Activated T-helper 17 cell treated with anti-CD3 and anti-CD28 coated beads, Interleukin-2, amount 50 U/mL, for 72 hours (primary cell): ENCODE data around the gene RNU5B-1. TPM values are rescaled to one million over a fixed set of nuclear protein-coding genes. Genes with fewer than 3 reads are reported as not detected.
"Not testable (repeated sequence)": the region's sequence is repeated elsewhere in the genome, so short reads cannot be mapped to it uniquely, and the experiment has no call there.

Experiments used
- ATAC-seq: fragments of 150-1000 bp; cut with Tn5 transposase; replicated peaks from 2 replicates; pipeline ENCODE4 v1.10.0; 2021; ENCODE audit warnings: mild to moderate bottlenecking, moderate library complexity
- H3K27ac Mint-ChIP-seq: one replicate; pipeline ENCODE4 v1.8.0; 2022; ENCODE audit warnings: mixed read lengths
- H3K27me3 Mint-ChIP-seq: one replicate; pipeline ENCODE4 v1.8.0; 2022; ENCODE audit warnings: mixed read lengths
- H3K36me3 Mint-ChIP-seq: one replicate; pipeline ENCODE4 v1.8.0; 2022; ENCODE audit warnings: low read depth, mild to moderate bottlenecking, mixed read lengths
- H3K4me1 Mint-ChIP-seq: one replicate; pipeline ENCODE4 v1.8.0; 2022; ENCODE audit warnings: mixed read lengths
- H3K4me3 Mint-ChIP-seq: one replicate; pipeline ENCODE4 v1.8.0; 2022; ENCODE audit warnings: mild to moderate bottlenecking, mixed read lengths
- H3K9me3 Mint-ChIP-seq: one replicate; pipeline ENCODE4 v1.8.0; 2022; ENCODE audit warnings: mixed read lengths
- total RNA-seq, 2 donors: library from RNA; stranded (reverse); gene quantifications; one replicate each; pipeline ENCODE4 v1.2.3, GENCODE V29; 2022

RNU5B-1 gene
- total RNA-seq, 2 donors from 2014 or later: 14.1 TPM; not detected in 1

DNA sequence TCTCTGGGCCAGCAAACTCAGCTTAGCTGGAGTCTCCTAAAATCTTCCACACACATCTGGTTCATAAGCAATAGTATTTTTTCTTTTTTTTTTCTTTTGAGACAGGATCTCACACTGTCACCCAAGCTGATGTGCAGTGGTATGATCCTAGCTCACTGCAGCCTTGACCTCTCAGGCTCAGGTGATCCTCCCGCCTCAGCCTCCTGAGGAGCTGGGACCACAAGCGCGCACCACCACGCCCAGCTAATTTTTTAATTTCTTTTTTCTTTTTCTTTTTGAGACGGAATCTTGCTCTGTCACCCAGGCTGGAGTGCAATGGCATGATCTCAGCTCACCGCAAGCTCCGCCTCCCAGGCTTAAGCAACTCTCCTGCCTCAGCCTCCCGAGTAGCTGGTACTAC, 34.3 kb downstream of the RNU5B-1 start:
- ATAC-seq: no peak
- Mint-ChIP-seq H3K4me3 (no peak overlapping the region), H3K9me3 (no peaks in the 10 kb centered on the region), H3K27ac (no peak overlapping the region), H3K36me3 (no peaks in the 10 kb centered on the region), H3K4me1 (no peaks in the 10 kb centered on the region), H3K27me3 (peaks cover 4% of the 10 kb centered on the region)

DNA sequence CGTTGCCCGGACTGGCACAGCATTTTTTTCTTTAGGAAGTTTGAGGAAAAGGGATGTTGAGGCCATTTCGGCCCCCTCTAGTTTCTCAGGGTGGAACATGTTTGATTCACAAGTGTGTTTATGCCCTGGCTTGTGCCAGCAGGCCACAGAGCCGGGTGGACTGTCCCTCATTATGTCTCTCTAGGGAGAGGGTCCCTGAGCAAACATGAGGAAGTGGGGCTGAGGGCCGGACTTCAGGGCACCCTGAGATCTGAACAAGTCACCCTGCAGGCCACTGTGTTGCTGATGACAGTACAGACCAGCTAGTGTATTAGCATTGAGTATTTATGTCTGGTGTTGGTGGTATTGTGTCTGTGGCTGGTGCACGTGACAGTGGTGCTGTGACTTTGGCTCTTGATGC, 34.9 kb downstream of the RNU5B-1 start:
- H3K4me3 Mint-ChIP-seq: no peak overlapping the region
- no peak for ATAC-seq
- no peaks in the 10 kb centered on the region for H3K36me3 Mint-ChIP-seq
- no peaks in the 10 kb centered on the region for H3K4me1 Mint-ChIP-seq
- no peak overlapping the region for H3K27ac Mint-ChIP-seq
- no peaks in the 10 kb centered on the region for H3K27me3 Mint-ChIP-seq
- H3K9me3 Mint-ChIP-seq: no peaks in the 10 kb centered on the region

DNA sequence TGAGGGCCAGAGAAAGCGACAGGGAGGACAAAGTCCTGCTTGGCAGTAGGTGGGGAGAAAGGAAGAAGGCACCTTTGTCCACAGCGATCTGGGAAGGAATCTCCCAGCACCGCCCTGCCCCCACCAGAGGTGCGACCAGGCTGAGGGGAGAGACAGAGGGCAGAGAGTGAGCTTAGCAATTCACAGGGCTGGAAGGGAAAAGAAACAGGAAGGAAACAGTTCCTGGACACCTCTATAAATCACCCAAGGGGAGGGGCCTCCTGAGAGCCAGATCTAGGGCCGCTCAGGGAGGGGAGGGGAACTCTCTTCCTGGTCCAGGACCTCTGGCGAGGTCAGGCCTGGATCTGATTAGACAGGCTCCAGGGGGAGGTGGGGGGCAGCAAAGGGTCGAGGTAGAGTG, 35.4 kb downstream of the RNU5B-1 start:
- H3K27me3 Mint-ChIP-seq: no peaks in the 10 kb centered on the region
- H3K4me1 Mint-ChIP-seq: no peaks in the 10 kb centered on the region
- no peak for ATAC-seq
- no peaks in the 10 kb centered on the region for H3K36me3 Mint-ChIP-seq
- H3K27ac Mint-ChIP-seq: no peak overlapping the region
- no peaks in the 10 kb centered on the region for H3K9me3 Mint-ChIP-seq
- H3K4me3 Mint-ChIP-seq: no peak overlapping the region

DNA sequence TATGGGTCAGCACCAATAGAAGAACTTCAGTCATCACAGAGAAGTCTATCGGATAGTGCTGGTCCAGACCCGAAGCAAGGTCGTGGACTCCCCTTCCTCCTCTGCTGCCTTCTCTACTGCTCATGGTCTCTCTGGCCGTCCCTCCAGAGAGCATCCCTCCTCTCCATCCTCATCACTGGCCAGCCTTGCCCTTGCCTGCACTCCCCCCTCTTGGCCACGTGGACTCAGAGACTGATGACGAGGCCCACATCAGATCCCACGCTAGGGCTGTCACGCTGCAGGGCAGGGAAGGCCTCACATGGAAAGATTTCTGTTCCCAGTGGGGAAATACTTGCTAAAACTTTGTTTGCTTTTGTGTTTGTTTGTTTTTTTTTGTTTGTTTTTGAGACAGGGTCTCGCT, 38.0 kb downstream of the RNU5B-1 start:
- Mint-ChIP-seq H3K36me3 (no peaks in the 10 kb centered on the region), H3K4me1 (no peaks in the 10 kb centered on the region), H3K27me3 (peaks cover 4% of the 10 kb centered on the region), H3K9me3 (no peaks in the 10 kb centered on the region), H3K4me3 (no peak overlapping the region), H3K27ac (no peak overlapping the region)
- no peak for ATAC-seq

DNA sequence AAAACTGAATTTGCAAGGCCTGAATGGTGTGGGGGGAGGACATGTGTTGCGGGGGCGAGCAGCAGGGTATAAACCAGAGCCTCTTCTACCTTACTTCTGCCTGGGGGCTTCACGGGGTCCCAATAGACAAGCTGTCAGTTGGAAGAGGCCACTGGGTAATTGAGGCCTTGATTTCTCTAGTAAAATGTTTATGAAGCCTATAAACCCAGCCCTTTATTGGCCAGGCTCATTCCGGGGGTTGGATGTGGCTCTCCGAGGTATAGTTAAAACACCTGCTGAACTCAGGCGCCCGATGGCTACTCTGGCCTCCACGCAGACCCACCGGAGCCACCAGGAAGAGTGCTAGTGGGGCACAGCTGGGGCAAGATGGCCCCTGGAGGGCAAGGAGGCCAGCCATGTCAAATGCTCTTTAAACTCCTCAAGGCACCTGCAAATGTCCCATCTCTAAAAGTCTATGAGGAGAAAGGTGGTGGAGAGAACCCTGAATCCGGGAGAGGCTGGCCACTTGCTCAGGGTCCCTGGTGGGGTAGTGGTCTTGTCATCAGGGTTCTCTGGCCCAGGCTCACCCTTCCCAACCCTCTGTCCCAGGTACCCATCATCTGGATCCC, 39.0 kb downstream of the RNU5B-1 start:
- no peaks in the 10 kb centered on the region for H3K9me3 Mint-ChIP-seq
- peaks cover 4% of the 10 kb centered on the region for H3K27me3 Mint-ChIP-seq
- H3K4me1 Mint-ChIP-seq: no peaks in the 10 kb centered on the region
- H3K36me3 Mint-ChIP-seq: no peaks in the 10 kb centered on the region
- no peak overlapping the region for H3K27ac Mint-ChIP-seq
- H3K4me3 Mint-ChIP-seq: no peak overlapping the region
- ATAC-seq: no peak

DNA sequence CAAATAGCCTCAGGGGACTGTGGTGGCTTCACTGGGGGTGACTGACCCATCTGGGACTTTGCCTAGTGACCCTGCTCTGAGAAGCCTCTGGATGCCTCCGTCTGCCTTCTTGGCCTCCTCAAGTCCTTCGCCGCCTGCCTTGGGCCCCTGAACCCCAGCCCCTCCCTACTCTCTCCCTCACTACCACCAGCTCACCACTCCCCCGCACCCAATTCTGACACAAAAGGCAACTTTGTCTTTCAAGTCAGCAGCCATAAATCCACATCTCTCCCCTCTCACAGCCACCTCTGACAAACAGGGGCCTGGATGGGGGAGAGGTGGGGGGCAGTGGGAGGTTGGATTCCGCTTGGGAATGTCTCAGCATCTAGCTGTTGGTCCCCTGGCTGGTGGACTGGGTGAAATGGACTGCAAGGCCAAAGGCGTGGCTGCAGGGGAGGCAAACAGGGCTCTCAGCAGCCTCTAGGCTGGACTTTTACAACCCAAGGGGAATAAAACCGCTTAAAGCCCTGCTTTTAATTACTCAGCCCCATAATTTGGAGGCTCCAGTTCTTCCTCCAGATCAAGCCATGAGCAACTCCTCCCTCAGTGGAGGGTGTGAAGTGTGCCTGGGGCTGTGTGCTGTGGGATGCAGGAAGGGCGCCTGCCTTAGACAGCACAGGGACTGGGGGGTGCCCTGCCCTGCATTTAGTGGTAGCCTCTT, 39.9 kb downstream of the RNU5B-1 start:
- Mint-ChIP-seq H3K36me3 (no peaks in the 10 kb centered on the region), H3K27me3 (peaks cover 4% of the 10 kb centered on the region), H3K27ac (no peak overlapping the region), H3K4me3 (no peak overlapping the region), H3K9me3 (no peaks in the 10 kb centered on the region), H3K4me1 (no peaks in the 10 kb centered on the region)
- ATAC-seq: no peak

DNA sequence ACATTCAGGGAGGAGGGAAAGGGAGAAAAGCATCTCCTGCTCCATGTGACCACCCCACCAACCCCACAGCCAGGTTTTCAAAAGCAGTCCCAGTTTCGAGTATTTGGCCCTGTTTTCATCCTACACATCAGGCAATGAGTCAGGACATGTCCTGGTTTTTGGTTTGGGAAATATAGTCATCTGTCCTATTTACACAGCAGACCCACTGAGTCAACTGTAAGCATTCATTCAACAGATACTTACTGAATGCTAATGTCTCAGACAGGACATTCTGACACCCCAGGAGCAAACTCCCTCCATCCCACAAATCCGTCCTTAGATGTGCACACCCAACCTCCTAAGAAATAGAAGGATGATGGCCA, 40.4 kb downstream of the RNU5B-1 start:
- Mint-ChIP-seq H3K27ac (no peak overlapping the region), H3K4me1 (no peaks in the 10 kb centered on the region), H3K9me3 (no peaks in the 10 kb centered on the region), H3K27me3 (peaks cover 6% of the 10 kb centered on the region), H3K4me3 (no peak overlapping the region), H3K36me3 (no peaks in the 10 kb centered on the region)
- no peak for ATAC-seq

DNA sequence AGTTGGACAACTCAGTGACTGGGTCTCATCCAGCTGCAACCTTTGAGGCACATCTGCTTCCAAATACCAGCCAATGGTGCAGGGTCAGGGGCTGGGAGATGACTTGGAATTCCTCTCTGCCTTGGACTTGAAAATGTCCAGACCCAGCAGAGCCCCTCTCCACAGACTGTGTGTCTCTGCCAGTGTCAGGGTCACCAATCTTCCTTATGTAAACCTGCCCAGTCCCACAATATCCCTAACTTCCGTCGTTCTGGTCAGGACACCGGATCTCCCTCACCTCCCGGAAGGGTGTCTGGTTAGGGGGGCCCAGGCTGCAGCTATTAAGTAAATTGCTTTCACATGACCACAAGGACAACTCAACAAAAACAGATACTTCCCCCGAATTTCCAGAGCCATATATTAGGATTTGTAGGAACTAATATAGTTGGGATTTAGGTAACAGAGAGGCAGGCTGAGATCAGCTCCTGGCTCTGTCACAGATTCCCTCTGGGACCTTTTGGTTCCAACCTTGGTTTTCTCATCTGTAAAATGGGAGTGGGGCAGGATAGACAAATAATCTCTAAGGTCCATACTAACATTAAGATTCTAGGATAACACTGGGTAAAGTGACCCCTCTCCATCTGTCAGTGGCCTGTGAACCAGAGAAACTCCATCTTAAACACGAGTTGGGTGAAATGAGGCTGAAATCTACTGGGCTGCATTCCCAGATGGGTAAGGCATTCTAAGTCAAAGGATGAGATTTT, 42.5 kb downstream of the RNU5B-1 start:
- H3K4me3 Mint-ChIP-seq: no peak overlapping the region
- peaks cover 12% of the 10 kb centered on the region for H3K27me3 Mint-ChIP-seq
- H3K9me3 Mint-ChIP-seq: no peaks in the 10 kb centered on the region
- no peaks in the 10 kb centered on the region for H3K4me1 Mint-ChIP-seq
- no peak for ATAC-seq
- no peaks in the 10 kb centered on the region for H3K36me3 Mint-ChIP-seq
- H3K27ac Mint-ChIP-seq: no peak overlapping the region

DNA sequence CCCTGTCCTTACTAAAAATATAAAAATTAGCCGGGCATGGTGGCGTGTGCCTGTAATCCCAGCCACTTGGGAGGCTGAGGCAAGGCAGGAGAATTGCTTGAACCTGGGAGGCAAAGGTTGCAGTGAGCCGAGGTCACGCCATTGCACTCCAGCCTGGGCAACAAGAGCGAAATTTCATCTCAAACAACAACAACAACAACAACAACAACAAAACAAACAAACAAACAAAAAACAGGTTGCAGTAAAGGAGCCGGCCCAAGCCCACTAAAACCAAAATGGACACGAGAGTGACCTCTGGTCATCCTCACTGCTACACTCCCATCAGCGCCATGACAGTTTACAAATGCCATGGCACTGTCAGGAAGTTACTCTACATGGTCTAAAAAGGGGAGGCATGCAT, 43.3 kb downstream of the RNU5B-1 start:
- H3K36me3 Mint-ChIP-seq, H3K4me1 Mint-ChIP-seq, ATAC-seq, H3K27ac Mint-ChIP-seq, H3K4me3 Mint-ChIP-seq, H3K9me3 Mint-ChIP-seq: not testable (repeated sequence)
- H3K27me3 Mint-ChIP-seq: peaks cover 12% of the 10 kb centered on the region

DNA sequence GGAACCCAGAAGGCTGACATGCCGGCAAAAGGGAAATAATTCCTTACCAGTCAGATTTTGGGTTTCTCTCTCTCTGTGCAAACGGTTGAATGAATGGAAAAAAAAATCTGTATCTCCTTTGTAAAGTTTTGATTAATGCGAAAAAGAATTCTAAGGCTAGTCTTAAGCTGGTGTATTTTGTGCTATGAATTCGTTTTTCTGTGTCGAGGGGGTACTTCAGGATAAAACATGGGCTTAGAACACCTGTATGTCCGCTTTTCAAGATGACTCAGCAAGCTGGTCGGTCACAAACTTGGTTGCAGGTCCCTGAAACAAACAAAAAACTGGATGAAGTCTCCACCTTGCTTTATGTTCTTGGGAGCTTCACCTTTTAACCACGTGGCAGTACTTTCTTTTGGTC, 44.9 kb downstream of the RNU5B-1 start:
- no peaks in the 10 kb centered on the region for H3K36me3 Mint-ChIP-seq
- no peak overlapping the region for H3K27ac Mint-ChIP-seq
- H3K27me3 Mint-ChIP-seq: peaks cover 20% of the 10 kb centered on the region
- H3K9me3 Mint-ChIP-seq: peaks cover 2% of the 10 kb centered on the region
- H3K4me3 Mint-ChIP-seq: no peak overlapping the region
- no peak for ATAC-seq
- H3K4me1 Mint-ChIP-seq: no peaks in the 10 kb centered on the region

DNA sequence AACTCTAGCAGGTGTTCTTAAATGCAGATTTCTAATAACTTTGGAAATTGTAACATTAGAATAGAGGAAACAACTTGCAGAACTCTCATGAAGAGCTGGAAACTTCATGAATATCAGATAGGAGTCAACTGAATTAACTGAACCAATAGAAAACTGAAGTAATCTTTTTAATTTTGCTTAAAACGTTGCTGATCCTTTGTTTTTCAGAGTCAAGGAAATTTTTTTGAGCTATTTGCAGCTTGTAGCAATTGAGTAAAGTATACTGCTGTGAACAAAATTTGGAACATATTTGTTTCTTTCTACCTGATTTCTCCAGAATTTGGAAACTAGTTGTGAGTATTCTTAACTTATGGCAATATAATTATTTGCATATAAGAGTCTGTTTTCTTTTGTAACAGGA, 47.5 kb downstream of the RNU5B-1 start:
- H3K27me3 Mint-ChIP-seq: peaks cover 27% of the 10 kb centered on the region
- H3K9me3 Mint-ChIP-seq, H3K27ac Mint-ChIP-seq, H3K4me1 Mint-ChIP-seq, H3K36me3 Mint-ChIP-seq, ATAC-seq, H3K4me3 Mint-ChIP-seq: not testable (repeated sequence)

Other genes with a start within 250 kb of the RNU5B-1 start
- gene RASL12, start 236.7 kb upstream of the RNU5B-1 start, total RNA-seq: not detected
- gene KBTBD13, start 227.9 kb upstream of the RNU5B-1 start, total RNA-seq: not detected
- 1 to 10 TPM; 5.2 to 6.1 TPM for gene UBAP1L, start 189.5 kb upstream of the RNU5B-1 start, total RNA-seq
- gene PDCD7, start 170.9 kb upstream of the RNU5B-1 start, total RNA-seq: 10 to 100 TPM; 22.0 to 36.7 TPM
- 10 to 100 TPM; 61.1 to 74.2 TPM for gene CLPX, start 119.3 kb upstream of the RNU5B-1 start, total RNA-seq
- gene CILP, start 93.2 kb upstream of the RNU5B-1 start, total RNA-seq: under 1 TPM; 0.05 to 0.09 TPM
- 10 to 100 TPM; 19.8 to 22.0 TPM for gene PARP16, start 17.8 kb upstream of the RNU5B-1 start, total RNA-seq
- gene RNU5A-1, start 8.6 kb upstream of the RNU5B-1 start, total RNA-seq: not detected
- gene IGDCC3, start 73.3 kb downstream of the RNU5B-1 start, total RNA-seq: not detected
- gene IGDCC4, start 118.3 kb downstream of the RNU5B-1 start, total RNA-seq: under 1 TPM; 0.15 to 0.66 TPM
- 10 to 100 TPM; 30.7 to 31.4 TPM for gene DPP8, start 213.0 kb downstream of the RNU5B-1 start, total RNA-seq
- gene HACD3, start 225.8 kb downstream of the RNU5B-1 start, total RNA-seq: 10 to 100 TPM; 24.9 to 44.7 TPM